CD4-positive, alpha-beta memory T cell (primary cell): ENCODE results near the gene STAT3. TPM values are rescaled to one million over a fixed set of nuclear protein-coding genes. Genes with fewer than 3 reads are reported as not detected.

ENCODE experiments used
- CTCF ChIA-PET: fragments of 350-600 bp; sonication (Branson Sonifier 250); formaldehyde crosslinking; loops from one replicate; lab custom pipeline; 2021; ENCODE audit warnings: inconsistent platforms; ENCODE audit not compliant: partially characterized antibody; lab: Charles Lee
- POLR2A ChIA-PET: fragments of 350-600 bp; sonication (Branson Sonifier 250); formaldehyde crosslinking; loops from one replicate; lab custom pipeline; 2021; ENCODE audit not compliant: partially characterized antibody; lab: Charles Lee
- DNase-seq, 5 donors: peaks; one replicate each; pipeline versions ENCODE4 v3.0.0 to v3.0.0-alpha.2; 2020 to 2022; ENCODE audit warnings: mixed read lengths in 1 of 5
- H3K27ac ChIP-seq: one replicate; pipeline ENCODE4 v1.7.0; 2013; ENCODE audit warnings: low read depth, low read length
- H3K27me3 ChIP-seq: 2 replicates; pipeline ENCODE4 v1.7.0; 2013; ENCODE audit warnings: mild to moderate bottlenecking, low read length, moderate library complexity; ENCODE audit not compliant: insufficient read depth
- H3K36me3 ChIP-seq: 2 replicates; pipeline ENCODE4 v1.7.0; 2013; ENCODE audit warnings: mild to moderate bottlenecking, low read length, moderate library complexity; ENCODE audit not compliant: insufficient read depth
- H3K4me1 ChIP-seq: 2 replicates; pipeline ENCODE4 v1.7.0; 2013; ENCODE audit warnings: mild to moderate bottlenecking, low read length, moderate library complexity; ENCODE audit not compliant: insufficient read depth
- H3K4me3 ChIP-seq, 2 donors: one replicate each; pipeline ENCODE4 v1.7.0; 2013; ENCODE audit warnings: low read length in 2 of 2, mild to moderate bottlenecking in 1 of 2
- H3K9me3 ChIP-seq, 2 donors: one replicate each; pipeline ENCODE4 v1.7.0; 2013; ENCODE audit warnings: low read length in 2 of 2, control low read depth in 1 of 2; ENCODE audit not compliant: control insufficient read depth in 1 of 2
- H3K27ac Mint-ChIP-seq, 7 donors: one replicate each; pipeline ENCODE4 v1.8.0; 2020 to 2021; ENCODE audit warnings: mixed read lengths in 7 of 7, mild to moderate bottlenecking in 6 of 7, inconsistent platforms in 3 of 7, moderate library complexity in 3 of 7
- H3K27me3 Mint-ChIP-seq, 2 donors: one replicate each; pipeline ENCODE4 v1.8.0; 2020 to 2021; ENCODE audit warnings: mixed read lengths in 2 of 2
- H3K36me3 Mint-ChIP-seq, 2 donors: one replicate each; pipeline ENCODE4 v1.8.0; 2020 to 2021; ENCODE audit warnings: mixed read lengths in 2 of 2, inconsistent platforms in 1 of 2, mild to moderate bottlenecking in 1 of 2
- H3K4me1 Mint-ChIP-seq, 4 donors: one replicate each; pipeline ENCODE4 v1.8.0; 2020 to 2021; ENCODE audit warnings: mixed read lengths in 4 of 4, mild to moderate bottlenecking in 1 of 4
- H3K4me3 Mint-ChIP-seq, 8 donors: one replicate each; pipeline ENCODE4 v1.8.0; 2020 to 2021; ENCODE audit warnings: mixed read lengths in 8 of 8, mild to moderate bottlenecking in 7 of 8, moderate library complexity in 6 of 8, inconsistent platforms in 3 of 8
- H3K9me3 Mint-ChIP-seq, 8 donors: one replicate each; pipeline ENCODE4 v1.8.0; 2020 to 2021; ENCODE audit warnings: mixed read lengths in 8 of 8, mild to moderate bottlenecking in 5 of 8, inconsistent platforms in 3 of 8, moderate library complexity in 1 of 8
- intact Hi-C: fragments of 100-400 bp; cut with micrococcal nuclease; formaldehyde crosslinking; loops from one replicate; pipeline ENCODE4 v1.15.1; 2023
- polyA plus RNA-seq, 2 donors: library from polyadenylated mRNA; unstranded; fragments of 300-500 nt; fragmentation: Illumina TruSeq; gene quantifications; one replicate each; pipeline ENCODE4 v1.2.3, GENCODE V29; 2021
- total RNA-seq, 2 experiments: library from RNA; stranded (reverse); gene quantifications; one replicate each; pipeline ENCODE4 v1.2.3, GENCODE V29; 2021

Gene STAT3
- total and polyA plus RNA-seq, 4 experiments from 2014 or later = 103 to 147 (median 130) TPM

DNA sequence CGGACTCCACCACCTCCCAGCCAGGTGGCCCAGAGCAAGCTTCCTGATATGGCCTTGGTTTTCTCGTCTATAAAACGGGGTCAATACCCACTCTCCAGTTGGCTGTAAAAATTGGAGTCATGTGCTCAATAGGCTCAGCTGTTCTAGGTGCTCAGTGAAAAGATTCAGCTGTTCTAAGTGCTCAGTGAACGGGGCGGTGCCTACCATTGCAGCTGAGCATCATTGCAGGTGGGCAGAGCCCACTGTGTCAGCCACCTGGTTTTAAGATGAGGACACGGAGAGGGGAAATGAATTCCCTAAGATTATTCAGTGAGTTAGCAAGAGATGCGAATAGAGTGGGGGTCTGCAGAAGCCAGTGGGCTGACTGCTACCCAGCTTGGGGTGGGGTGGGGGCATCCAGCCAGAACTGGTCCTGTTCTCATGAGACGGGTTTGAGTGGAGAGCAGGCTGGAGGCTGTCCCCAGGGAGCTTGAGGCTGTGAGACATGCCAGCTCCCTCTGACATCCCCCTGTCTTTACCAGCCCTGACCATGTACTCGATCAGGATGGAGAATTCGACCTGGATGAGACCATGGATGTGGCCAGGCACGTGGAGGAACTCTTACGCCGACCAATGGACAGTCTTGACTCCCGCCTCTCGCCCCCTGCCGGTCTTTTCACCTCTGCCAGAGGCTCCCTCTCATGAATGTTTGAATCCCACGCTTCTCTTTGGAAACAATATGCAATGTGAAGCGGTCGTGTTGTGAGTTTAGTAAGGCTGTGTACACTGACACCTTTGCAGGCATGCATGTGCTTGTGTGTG is 78.1 kb downstream of the STAT3 start:
- ChIA-PET CTCF (interaction anchor here (0.6 to 21.6 kb wide), 10 partner anchors 8 to 217 kb away, joined by 3 to 504 read pairs (median 8); partner anchors contain the start of gene STAT5A), POLR2A (interaction anchor here (0.5 to 10.0 kb wide), 11 partner anchors 8 to 226 kb away, joined by 3 to 59 read pairs (median 4); partner anchors contain the start of genes NAGLU, STAT3, STAT5A and STAT5B)
- H3K27me3 ChIP-seq = no peaks in the 10 kb centered on the region
- Mint-ChIP-seq H3K27ac (peak overlapping the region in 6 of 7 donors; percentile 78 to 91 (median 88)), H3K4me1 (peaks cover 33 to 59% (median 44%) of the 10 kb centered on the region in 4 donors), H3K9me3 (peaks cover 0 to 5% (median 0%) of the 10 kb centered on the region in 8 donors), H3K36me3 (peaks cover 20 to 68% of the 10 kb centered on the region in 2 donors), H3K4me3 (peak overlapping the region in 3 of 8 donors; percentile 9 to 52 (median 21)), H3K27me3 (no peaks in the 10 kb centered on the region)
- H3K4me3 ChIP-seq = no peak overlapping the region
- peaks cover 57% of the 10 kb centered on the region for H3K36me3 ChIP-seq
- intact Hi-C loops = loop anchor here (5.0 kb wide), 1 partner anchor 33 kb away; the partner anchor contains the start of gene STAT5B
- H3K4me1 ChIP-seq = peaks cover 60% of the 10 kb centered on the region
- no peak overlapping the region for H3K27ac ChIP-seq
- DNase-seq = no peak
- no peaks in the 10 kb centered on the region for H3K9me3 ChIP-seq

- H3K9me3 ChIP-seq = no peaks in the 10 kb centered on the region
- H3K4me1 Mint-ChIP-seq = peaks cover 29 to 56% (median 45%) of the 10 kb centered on the region in 4 donors
- no peak overlapping the region for H3K4me3 Mint-ChIP-seq
- no peak overlapping the region for H3K4me3 ChIP-seq
- intact Hi-C loops = no loop called here
- no peaks in the 10 kb centered on the region for H3K27me3 ChIP-seq
- H3K27me3 Mint-ChIP-seq = no peaks in the 10 kb centered on the region
- peaks cover 50% of the 10 kb centered on the region for H3K4me1 ChIP-seq
- peak overlapping the region in 5 of 7 donors; percentile 37 to 90 (median 68) for H3K27ac Mint-ChIP-seq
- H3K9me3 Mint-ChIP-seq = peaks cover 0 to 5% (median 0%) of the 10 kb centered on the region in 8 donors
- peaks cover 64% of the 10 kb centered on the region for H3K36me3 ChIP-seq
- POLR2A ChIA-PET = interaction anchor here (0.8 to 7.8 kb wide), 5 partner anchors 9 to 61 kb away, joined by 3 to 59 read pairs (median 4); partner anchors contain the start of genes STAT5A and STAT5B
- no peak for DNase-seq
- H3K36me3 Mint-ChIP-seq = peaks cover 27 to 76% of the 10 kb centered on the region in 2 donors
- H3K27ac ChIP-seq = no peak overlapping the region
- CTCF ChIA-PET = interaction anchor here (0.9 to 21.6 kb wide), 9 partner anchors 9 to 125 kb away, joined by 3 to 504 read pairs (median 4); no protein-coding TSS in a partner anchor
Observed at GRCh38 chr17:42309142-42309541, 79.1 kb downstream of the STAT3 start.

DNA sequence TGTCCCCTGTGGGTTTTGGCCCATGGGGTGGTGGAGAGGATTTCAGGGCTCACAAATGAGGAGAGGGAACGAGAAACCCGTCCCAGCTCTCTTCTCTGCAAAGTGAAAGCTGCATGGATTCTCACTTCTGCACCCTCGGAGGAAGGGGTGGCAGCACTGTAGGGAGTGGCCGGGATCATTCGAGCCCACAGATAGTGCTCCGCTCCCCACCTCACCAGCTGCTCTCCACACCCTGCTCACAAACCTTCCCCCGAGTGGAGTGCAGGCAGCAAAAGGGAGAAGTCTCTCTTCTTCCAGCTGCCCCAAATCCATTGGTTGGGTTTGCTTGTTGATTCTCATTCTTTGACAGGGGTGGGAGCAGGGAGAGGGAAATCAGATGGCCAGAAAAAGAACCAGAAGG is 79.8 kb downstream of the STAT3 start:
- Mint-ChIP-seq H3K4me3 (no peak overlapping the region), H3K27me3 (no peaks in the 10 kb centered on the region), H3K4me1 (peaks cover 22 to 53% (median 39%) of the 10 kb centered on the region in 4 donors), H3K36me3 (peaks cover 34 to 76% of the 10 kb centered on the region in 2 donors), H3K9me3 (peaks cover 0 to 5% (median 0%) of the 10 kb centered on the region in 8 donors), H3K27ac (peak overlapping the region in 3 of 7 donors; percentile 25 to 66 (median 61))
- H3K27me3 ChIP-seq = no peaks in the 10 kb centered on the region
- CTCF ChIA-PET = interaction anchor here (0.9 to 21.6 kb wide), 4 partner anchors 15 to 94 kb away, joined by 3 to 504 read pairs (median 3); no protein-coding TSS in a partner anchor
- intact Hi-C loops = no loop called here
- no peaks in the 10 kb centered on the region for H3K9me3 ChIP-seq
- POLR2A ChIA-PET = interaction anchor here (1.1 to 2.4 kb wide), 3 partner anchors 20 to 86 kb away, joined by 3 to 12 read pairs (median 3); partner anchors contain the start of gene STAT5A
- H3K27ac ChIP-seq = no peak overlapping the region
- H3K4me1 ChIP-seq = peaks cover 43% of the 10 kb centered on the region
- H3K4me3 ChIP-seq = no peak overlapping the region
- DNase-seq = no peak
- H3K36me3 ChIP-seq = peaks cover 71% of the 10 kb centered on the region

- Mint-ChIP-seq H3K4me3 (peak overlapping the region in 1 of 8 donors; percentile 25), H3K4me1 (peaks cover 20 to 48% (median 33%) of the 10 kb centered on the region in 4 donors), H3K27me3 (no peaks in the 10 kb centered on the region), H3K27ac (peak overlapping the region in 3 of 7 donors; percentile 42 to 77 (median 68)), H3K9me3 (peaks cover 0 to 5% (median 0%) of the 10 kb centered on the region in 8 donors), H3K36me3 (peaks cover 39 to 83% of the 10 kb centered on the region in 2 donors)
- no peak for DNase-seq
- intact Hi-C loops = no loop called here
- Histone ChIP-seq H3K4me3 (no peak overlapping the region), H3K4me1 (peaks cover 33% of the 10 kb centered on the region), H3K27ac (no peak overlapping the region), H3K36me3 (peaks cover 77% of the 10 kb centered on the region), H3K9me3 (no peaks in the 10 kb centered on the region), H3K27me3 (no peaks in the 10 kb centered on the region)
- ChIA-PET POLR2A (interaction anchor here (0.5 to 1.1 kb wide), 3 partner anchors 32 to 86 kb away, joined by 3 read pairs; no protein-coding TSS in a partner anchor), CTCF (no interaction called here)
Observed at GRCh38 chr17:42307362-42307927, 80.8 kb downstream of the STAT3 start.

- Mint-ChIP-seq H3K4me1 (peaks cover 15 to 40% (median 29%) of the 10 kb centered on the region in 4 donors), H3K36me3 (peaks cover 51 to 87% of the 10 kb centered on the region in 2 donors), H3K27me3 (no peaks in the 10 kb centered on the region), H3K9me3 (peaks cover 0 to 5% (median 0%) of the 10 kb centered on the region in 8 donors), H3K27ac (peak overlapping the region in 3 of 7 donors; percentile 25 to 83 (median 68)), H3K4me3 (peak overlapping the region in 1 of 8 donors; percentile 7)
- POLR2A ChIA-PET = interaction anchor here (1.0 to 1.1 kb wide), 2 partner anchors 17 to 82 kb away, joined by 4 to 5 read pairs; partner anchors contain the start of gene STAT3
- DNase-seq = no peak
- no peaks in the 10 kb centered on the region for H3K9me3 ChIP-seq
- H3K4me3 ChIP-seq = no peak overlapping the region
- H3K36me3 ChIP-seq = peaks cover 84% of the 10 kb centered on the region
- intact Hi-C loops = no loop called here
- H3K27ac ChIP-seq = no peak overlapping the region
- no peaks in the 10 kb centered on the region for H3K27me3 ChIP-seq
- CTCF ChIA-PET = interaction anchor here (0.8 to 2.6 kb wide), 2 partner anchors 55 to 84 kb away, joined by 3 to 10 read pairs; no protein-coding TSS in a partner anchor
- peaks cover 21% of the 10 kb centered on the region for H3K4me1 ChIP-seq
Observed at GRCh38 chr17:42306385-42306667, 81.9 kb downstream of the STAT3 start.

DNA sequence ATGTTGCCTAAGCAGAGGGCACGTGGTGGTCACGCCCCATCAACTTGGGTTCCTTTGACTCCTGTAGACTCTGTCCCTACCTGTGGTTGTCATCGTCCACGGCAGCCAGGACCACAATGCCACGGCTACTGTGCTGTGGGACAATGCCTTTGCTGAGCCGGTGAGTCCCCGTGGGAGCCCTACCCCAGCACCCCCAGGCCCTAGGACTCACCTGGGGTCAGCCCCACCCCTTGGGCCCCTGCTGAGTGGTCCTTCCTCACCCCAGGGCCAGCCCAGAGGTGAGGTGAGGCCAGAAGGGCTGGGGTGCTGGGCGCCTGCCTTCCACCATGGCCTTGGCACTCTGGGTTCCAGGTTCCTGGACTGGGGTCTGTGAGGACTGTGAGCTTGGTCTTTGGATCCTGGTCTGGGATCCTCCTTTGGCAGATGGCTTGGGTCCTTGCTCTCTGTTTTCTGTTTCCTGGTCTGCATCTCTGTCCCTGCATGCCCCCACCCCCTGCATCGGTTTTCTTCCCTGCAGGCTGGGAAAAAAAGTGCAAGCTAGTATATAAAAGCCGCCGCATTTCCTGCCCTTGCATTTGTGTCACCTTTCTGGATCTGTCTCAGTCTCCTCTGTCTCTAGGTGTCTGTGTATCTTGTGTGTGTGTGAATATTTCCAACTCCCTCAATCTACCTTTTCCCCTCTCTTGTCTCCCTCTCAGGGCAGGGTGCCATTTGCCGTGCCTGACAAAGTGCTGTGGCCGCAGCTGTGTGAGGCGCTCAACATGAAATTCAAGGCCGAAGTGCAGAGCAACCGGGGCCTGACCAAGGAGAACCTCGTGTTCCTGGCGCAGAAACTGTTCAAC is 82.5 kb downstream of the STAT3 start:
- Mint-ChIP-seq H3K27me3 (no peaks in the 10 kb centered on the region), H3K9me3 (peaks cover 0 to 5% (median 0%) of the 10 kb centered on the region in 8 donors), H3K4me1 (peaks cover 11 to 35% (median 25%) of the 10 kb centered on the region in 4 donors), H3K27ac (peak overlapping the region; percentile 61 to 88 (median 77)), H3K4me3 (peak overlapping the region in 5 of 8 donors; percentile 2 to 68 (median 20)), H3K36me3 (peaks cover 56 to 87% of the 10 kb centered on the region in 2 donors)
- CTCF ChIA-PET = interaction anchor here (0.8 to 2.6 kb wide), 2 partner anchors 54 to 83 kb away, joined by 3 to 10 read pairs; no protein-coding TSS in a partner anchor
- Histone ChIP-seq H3K27ac (no peak overlapping the region), H3K27me3 (no peaks in the 10 kb centered on the region), H3K4me3 (no peak overlapping the region), H3K36me3 (peaks cover 87% of the 10 kb centered on the region), H3K4me1 (peaks cover 16% of the 10 kb centered on the region), H3K9me3 (no peaks in the 10 kb centered on the region)
- intact Hi-C loops = no loop called here
- peak in 2 of 5 donors; percentile 23 to 42 for DNase-seq
- POLR2A ChIA-PET = interaction anchor here (1.0 to 1.1 kb wide), 2 partner anchors 16 to 83 kb away, joined by 4 to 5 read pairs; partner anchors contain the start of gene STAT3
